Caco-2 (cell line): Measurements from ENCODE around the gene OR2A25. TPM values are rescaled to one million over a fixed set of nuclear protein-coding genes. Genes with fewer than 3 reads are reported as not detected.

ENCODE experiments used
- BruUV-seq: library from RNA; stranded (reverse); fragments of 400-500 nt; replicated peaks from 2 replicates; lab custom pipeline; 2021; lab: Mats Ljungman, UMichigan
- CTCF ChIA-PET: fragments of 300-600 bp; sonication (Branson Sonifier 250); formaldehyde crosslinking; loops from one replicate; lab custom pipeline; 2022; ENCODE audit warnings: antibody characterized with exemption; lab: Charles Lee
- POLR2A ChIA-PET: fragments of 300-600 bp; sonication (Branson Sonifier 250); formaldehyde crosslinking; loops from one replicate; lab custom pipeline; 2022; ENCODE audit warnings: antibody characterized with exemption; lab: Charles Lee
- DNase-seq, 2 experiments: peaks; one replicate each; pipeline versions ENCODE4 v3.0.0 to v3.0.0-alpha.2; 2020 to 2022
- H3K27me3 ChIP-seq: replicated peaks from 2 replicates; pipeline ENCODE4 v1.6.0; 2011; ENCODE audit warnings: low read length; ENCODE audit not compliant: control insufficient read depth, insufficient read depth
- H3K36me3 ChIP-seq: 2 replicates; pipeline ENCODE4 v1.5.1; 2011; ENCODE audit warnings: low read length; ENCODE audit not compliant: control insufficient read depth, insufficient read depth
- H3K4me1 ChIP-seq: fragments of 250-450 bp; sonication (Bioruptor Pico); 2 replicates; pipeline ENCODE4 v1.5.1; 2020; ENCODE audit warnings: mild to moderate bottlenecking
- H3K4me3 ChIP-seq: 2 replicates; pipeline ENCODE4 v1.5.1; 2011; ENCODE audit warnings: low read depth, mild to moderate bottlenecking, control low read depth, low read length
- H3K9me3 ChIP-seq: fragments of 250-450 bp; sonication (Bioruptor Pico); 2 replicates; pipeline ENCODE4 v1.5.1; 2020; ENCODE audit warnings: mild to moderate bottlenecking, moderate library complexity
- H3K27ac Mint-ChIP-seq: one replicate; pipeline ENCODE4 v1.8.0; 2022; ENCODE audit warnings: mixed read lengths; ENCODE audit not compliant: unreplicated experiment
- H3K27me3 Mint-ChIP-seq: one replicate; pipeline ENCODE4 v1.8.0; 2022; ENCODE audit warnings: mixed read lengths; ENCODE audit not compliant: insufficient read depth, unreplicated experiment
- H3K36me3 Mint-ChIP-seq: one replicate; pipeline ENCODE4 v1.8.0; 2022; ENCODE audit warnings: mild to moderate bottlenecking, mixed read lengths; ENCODE audit not compliant: insufficient read depth, unreplicated experiment
- H3K4me1 Mint-ChIP-seq: one replicate; pipeline ENCODE4 v1.8.0; 2022; ENCODE audit warnings: low read depth, mixed read lengths; ENCODE audit not compliant: unreplicated experiment
- H3K4me3 Mint-ChIP-seq: one replicate; pipeline ENCODE4 v1.8.0; 2022; ENCODE audit warnings: mild to moderate bottlenecking, moderate library complexity, mixed read lengths; ENCODE audit not compliant: unreplicated experiment
- H3K9me3 Mint-ChIP-seq: one replicate; pipeline ENCODE4 v1.8.0; 2022; ENCODE audit warnings: mixed read lengths; ENCODE audit not compliant: unreplicated experiment
- CTCF ChIP-seq, 2 experiments: fragments of 200-600 bp in 1 of 2; IDR thresholded peaks; 1 replicate in 1 of 2; 2 replicates in 1 of 2; pipeline versions ENCODE4 v1.5.1 to v1.8.0; 2011 to 2022; ENCODE audit warnings: antibody characterized with exemption in 1 of 2, control low read depth in 1 of 2, inconsistent platforms in 1 of 2, low read depth in 1 of 2, low read length in 1 of 2, mild to moderate bottlenecking in 1 of 2, moderate library complexity in 1 of 2; ENCODE audit not compliant: insufficient read depth in 1 of 2, severe bottlenecking in 1 of 2, unreplicated experiment in 1 of 2
- intact Hi-C: fragments of 100-400 bp; cut with micrococcal nuclease; formaldehyde crosslinking; loops from one replicate; pipeline ENCODE4 v1.10.0; 2022; ENCODE audit not compliant: unreplicated experiment
- total RNA-seq: library from RNA; stranded (reverse); gene quantifications from 2 replicates; pipeline ENCODE4 v1.2.3, GENCODE V29; 2022

Gene OR2A25
- total RNA-seq, 1 experiment from 2014 or later: not detected

- DNase-seq: no peak
- no peaks in the 10 kb centered on the region for H3K4me1 ChIP-seq
- no peak for TF ChIP-seq CTCF (IDR thresholded peaks at IDR 0.05; ENCODE audit: insufficient read depth in 1 of 2, low read depth in 1 of 2, low read length in 1 of 2, severe bottlenecking in 1 of 2, unreplicated experiment in 1 of 2)
- H3K27me3 ChIP-seq: no peaks in the 10 kb centered on the region
- H3K27ac Mint-ChIP-seq: no peak overlapping the region
- H3K4me1 Mint-ChIP-seq: no peaks in the 10 kb centered on the region
- no peaks in the 10 kb centered on the region for H3K9me3 ChIP-seq
- H3K4me3 ChIP-seq: no peak overlapping the region
- ChIA-PET CTCF (no interaction called here), POLR2A (no interaction called here)
- no peaks in the 10 kb centered on the region for H3K36me3 Mint-ChIP-seq
- H3K36me3 ChIP-seq: no peaks in the 10 kb centered on the region
- no TSS peak for BruUV-seq
- peaks cover 7% of the 10 kb centered on the region for H3K27me3 Mint-ChIP-seq
- no peak overlapping the region for H3K4me3 Mint-ChIP-seq
- intact Hi-C loops: loop anchor here (5.0 kb wide), 1 partner anchor 860 kb away; no protein-coding TSS in a partner anchor
- H3K9me3 Mint-ChIP-seq: no peaks in the 10 kb centered on the region
Measured at GRCh38 chr7:144087230-144087629, 17.6 kb downstream of the OR2A25 start.

GRCh38 chr7:144090667-144091066, 21.1 kb downstream of the OR2A25 start:
- Histone ChIP-seq H3K36me3 (no peaks in the 10 kb centered on the region), H3K4me3 (no peak overlapping the region), H3K27me3 (no peaks in the 10 kb centered on the region), H3K9me3 (no peaks in the 10 kb centered on the region), H3K4me1 (no peaks in the 10 kb centered on the region)
- TF ChIP-seq CTCF (IDR thresholded peaks at IDR 0.05; ENCODE audit: insufficient read depth in 1 of 2, low read depth in 1 of 2, low read length in 1 of 2, severe bottlenecking in 1 of 2, unreplicated experiment in 1 of 2): no peak
- ChIA-PET CTCF (no interaction called here), POLR2A (no interaction called here)
- intact Hi-C loops: no loop called here
- no peaks in the 10 kb centered on the region for H3K9me3 Mint-ChIP-seq
- no peak for DNase-seq
- no peaks in the 10 kb centered on the region for H3K4me1 Mint-ChIP-seq
- H3K36me3 Mint-ChIP-seq: no peaks in the 10 kb centered on the region
- H3K27ac Mint-ChIP-seq: no peak overlapping the region
- H3K27me3 Mint-ChIP-seq: peaks cover 7% of the 10 kb centered on the region
- BruUV-seq: no TSS peak
- H3K4me3 Mint-ChIP-seq: no peak overlapping the region

- H3K27me3 ChIP-seq: no peaks in the 10 kb centered on the region
- DNase-seq: no peak
- intact Hi-C loops: no loop called here
- CTCF ChIA-PET: no interaction called here
- Mint-ChIP-seq H3K27ac (no peak overlapping the region), H3K9me3 (no peaks in the 10 kb centered on the region), H3K4me1 (no peaks in the 10 kb centered on the region), H3K4me3 (no peak overlapping the region), H3K27me3 (peaks cover 17% of the 10 kb centered on the region), H3K36me3 (no peaks in the 10 kb centered on the region)
- no peaks in the 10 kb centered on the region for H3K36me3 ChIP-seq
- H3K4me1 ChIP-seq: no peaks in the 10 kb centered on the region
- no peaks in the 10 kb centered on the region for H3K9me3 ChIP-seq
- TF ChIP-seq CTCF (IDR thresholded peaks at IDR 0.05; ENCODE audit: insufficient read depth in 1 of 2, low read depth in 1 of 2, low read length in 1 of 2, severe bottlenecking in 1 of 2, unreplicated experiment in 1 of 2): no peak
- POLR2A ChIA-PET: no interaction called here
- BruUV-seq: no TSS peak
- H3K4me3 ChIP-seq: no peak overlapping the region
Measured at GRCh38 chr7:144098776-144099175, 29.2 kb downstream of the OR2A25 start.
